ENCODE data around the gene B4GAT1. TPM values are rescaled to one million over a fixed set of nuclear protein-coding genes. Genes with fewer than 3 reads are reported as not detected.
A peak's percentile ranks its signal among the peaks of the same experiment; 100 is the strongest.

The B4GAT1 gene
- total RNA-seq, 1 donor from 2014 or later: 40.9 TPM

- Histone ChIP-seq H3K4me3 (no peak overlapping the region), H3K4me2 (peak overlapping the region; percentile 47), H2AFZ (replicated peaks) (peak overlapping the region; percentile 70), H3F3A (ENCODE audit: low read depth) (no peaks in the 10 kb centered on the region), H3K4me1 (peaks cover 11% of the 10 kb centered on the region), H4K20me1 (ENCODE audit: low read depth) (no peaks in the 10 kb centered on the region), H3K27ac (no peak overlapping the region), H3K9ac (no peak overlapping the region), H3K9me3 (ENCODE audit: low read depth) (no peaks in the 10 kb centered on the region), H3K27me3 (peaks cover 3% of the 10 kb centered on the region), H3K79me2 (ENCODE audit: low read depth) (no peaks in the 10 kb centered on the region), H3K36me3 (no peaks in the 10 kb centered on the region)
- Mint-ChIP-seq H3K9me3 (peaks cover 7% of the 10 kb centered on the region), H3K27me3 (ENCODE audit: insufficient read depth, low read depth) (peaks cover 24% of the 10 kb centered on the region), H3K4me3 (no peak overlapping the region), H3K36me3 (no peaks in the 10 kb centered on the region), H3K4me1 (peaks cover 54% of the 10 kb centered on the region), H3K27ac (peak overlapping the region; percentile 96)
- no peak for DNase-seq (ENCODE audit: low spot score)
- TF ChIP-seq EZH2phosphoT487 (IDR thresholded peaks at IDR 0.05) (no peak), EZH2 (IDR thresholded peaks at IDR 0.05) (no peak)
- TF ChIP-seq, protein P1, sequence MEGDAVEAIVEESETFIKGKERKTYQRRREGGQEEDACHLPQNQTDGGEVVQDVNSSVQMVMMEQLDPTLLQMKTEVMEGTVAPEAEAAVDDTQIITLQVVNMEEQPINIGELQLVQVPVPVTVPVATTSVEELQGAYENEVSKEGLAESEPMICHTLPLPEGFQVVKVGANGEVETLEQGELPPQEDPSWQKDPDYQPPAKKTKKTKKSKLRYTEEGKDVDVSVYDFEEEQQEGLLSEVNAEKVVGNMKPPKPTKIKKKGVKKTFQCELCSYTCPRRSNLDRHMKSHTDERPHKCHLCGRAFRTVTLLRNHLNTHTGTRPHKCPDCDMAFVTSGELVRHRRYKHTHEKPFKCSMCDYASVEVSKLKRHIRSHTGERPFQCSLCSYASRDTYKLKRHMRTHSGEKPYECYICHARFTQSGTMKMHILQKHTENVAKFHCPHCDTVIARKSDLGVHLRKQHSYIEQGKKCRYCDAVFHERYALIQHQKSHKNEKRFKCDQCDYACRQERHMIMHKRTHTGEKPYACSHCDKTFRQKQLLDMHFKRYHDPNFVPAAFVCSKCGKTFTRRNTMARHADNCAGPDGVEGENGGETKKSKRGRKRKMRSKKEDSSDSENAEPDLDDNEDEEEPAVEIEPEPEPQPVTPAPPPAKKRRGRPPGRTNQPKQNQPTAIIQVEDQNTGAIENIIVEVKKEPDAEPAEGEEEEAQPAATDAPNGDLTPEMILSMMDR (IDR thresholded peaks at IDR 0.05): no peak
These were observed 22.8 kb downstream of the B4GAT1 start for GRCh38 chr11:66324664-66325063.

- Mint-ChIP-seq H3K9me3 (peaks cover 11% of the 10 kb centered on the region), H3K4me3 (no peak overlapping the region), H3K27ac (no peak overlapping the region), H3K36me3 (no peaks in the 10 kb centered on the region), H3K27me3 (ENCODE audit: insufficient read depth, low read depth) (peaks cover 27% of the 10 kb centered on the region), H3K4me1 (peaks cover 59% of the 10 kb centered on the region)
- Histone ChIP-seq H3K27me3 (peaks cover 3% of the 10 kb centered on the region), H3K79me2 (ENCODE audit: low read depth) (no peaks in the 10 kb centered on the region), H3K9ac (no peak overlapping the region), H3F3A (ENCODE audit: low read depth) (no peaks in the 10 kb centered on the region), H3K4me1 (peaks cover 10% of the 10 kb centered on the region), H2AFZ (replicated peaks) (no peak overlapping the region), H3K4me3 (no peak overlapping the region), H3K36me3 (no peaks in the 10 kb centered on the region), H3K9me3 (ENCODE audit: low read depth) (no peaks in the 10 kb centered on the region), H3K4me2 (no peak overlapping the region), H3K27ac (no peak overlapping the region), H4K20me1 (ENCODE audit: low read depth) (no peaks in the 10 kb centered on the region)
- no peak for DNase-seq (ENCODE audit: low spot score)
- TF ChIP-seq EZH2 (IDR thresholded peaks at IDR 0.05) (no peak), EZH2phosphoT487 (IDR thresholded peaks at IDR 0.05) (no peak)
- TF ChIP-seq, protein P1 (IDR thresholded peaks at IDR 0.05): no peak
These were observed 23.7 kb downstream of the B4GAT1 start for GRCh38 chr11:66323684-66324083.

DNA sequence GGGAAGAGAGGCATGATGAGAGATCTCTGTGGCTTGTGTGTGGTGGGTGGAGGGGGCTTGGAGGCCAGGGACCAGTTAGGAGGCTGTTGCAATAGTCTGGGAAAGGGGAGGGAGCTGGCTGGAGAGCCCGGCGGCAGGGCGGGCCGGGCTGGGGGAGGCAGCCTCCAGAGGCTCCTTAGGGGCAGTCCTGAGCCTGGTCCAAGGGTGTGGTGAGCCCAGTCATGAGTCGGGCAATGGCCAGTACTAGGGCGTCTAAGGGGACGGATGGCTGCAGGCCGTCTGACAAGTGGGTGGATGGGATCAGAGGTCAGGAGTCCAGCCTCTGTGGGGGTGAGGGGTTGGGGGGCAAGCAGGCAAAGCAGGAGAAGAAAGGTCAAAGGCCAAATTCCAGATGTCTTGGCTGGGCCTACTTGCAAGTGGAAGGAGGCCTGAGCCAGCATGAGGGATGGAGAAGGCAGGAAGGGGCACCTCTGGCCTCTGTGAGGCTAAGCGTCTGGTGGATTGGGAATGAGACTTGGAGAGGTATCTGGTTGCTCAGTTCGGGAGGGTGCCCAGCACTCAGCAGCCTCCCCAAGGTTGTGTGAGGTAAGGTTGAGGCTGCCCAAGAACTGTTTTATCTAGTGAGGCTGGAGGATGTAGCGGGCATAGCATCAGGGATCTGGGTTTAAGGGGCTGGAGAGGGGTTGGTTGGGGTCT lies 24.5 kb downstream of the B4GAT1 start:
- DNase-seq (ENCODE audit: low spot score): no peak
- no peak overlapping the region for H3K4me2 ChIP-seq
- Mint-ChIP-seq H3K27me3 (ENCODE audit: insufficient read depth, low read depth) (peaks cover 27% of the 10 kb centered on the region), H3K27ac (peak overlapping the region; percentile 46), H3K4me3 (peak overlapping the region; percentile 26), H3K9me3 (peaks cover 12% of the 10 kb centered on the region), H3K4me1 (peaks cover 59% of the 10 kb centered on the region), H3K36me3 (no peaks in the 10 kb centered on the region)
- H3K4me3 ChIP-seq: no peak overlapping the region
- no peak overlapping the region for H3K27ac ChIP-seq
- H2AFZ ChIP-seq (replicated peaks): no peak overlapping the region
- H3K9me3 ChIP-seq (ENCODE audit: low read depth): no peaks in the 10 kb centered on the region
- H3K79me2 ChIP-seq (ENCODE audit: low read depth): no peaks in the 10 kb centered on the region
- H4K20me1 ChIP-seq (ENCODE audit: low read depth): no peaks in the 10 kb centered on the region
- TF ChIP-seq, protein P1 (IDR thresholded peaks at IDR 0.05): no peak
- TF ChIP-seq EZH2 (IDR thresholded peaks at IDR 0.05): no peak
- TF ChIP-seq EZH2phosphoT487 (IDR thresholded peaks at IDR 0.05): no peak
- peaks cover 13% of the 10 kb centered on the region for H3K4me1 ChIP-seq
- H3K27me3 ChIP-seq: no peaks in the 10 kb centered on the region
- no peaks in the 10 kb centered on the region for H3K36me3 ChIP-seq
- H3F3A ChIP-seq (ENCODE audit: low read depth): no peaks in the 10 kb centered on the region
- H3K9ac ChIP-seq: no peak overlapping the region
